Ectodermal cell (in vitro differentiated cells): ENCODE results near the gene PPP1R3A.

Experiments used
- H3K27ac ChIP-seq: 2 replicates; pipeline ENCODE4 v1.7.0; 2013; ENCODE audit warnings: mild to moderate bottlenecking, low read depth, low read length; ENCODE audit not compliant: insufficient read depth, poor library complexity, severe bottlenecking
- H3K27me3 ChIP-seq: 2 replicates; pipeline ENCODE4 v1.7.0; 2013; ENCODE audit warnings: mild to moderate bottlenecking, low read length; ENCODE audit not compliant: insufficient read depth, control insufficient read depth, poor library complexity, severe bottlenecking
- H3K36me3 ChIP-seq: one replicate; pipeline ENCODE4 v1.7.0; 2013; ENCODE audit warnings: low read length; ENCODE audit not compliant: control insufficient read depth, insufficient read depth
- H3K4me1 ChIP-seq: one replicate; pipeline ENCODE4 v1.7.0; 2013; ENCODE audit warnings: low read length; ENCODE audit not compliant: control insufficient read depth, insufficient read depth
- H3K4me3 ChIP-seq: 2 replicates; pipeline ENCODE4 v1.7.0; 2013; ENCODE audit warnings: low read depth, low read length, control low read depth; ENCODE audit not compliant: insufficient read depth
- H3K9me3 ChIP-seq: 2 replicates; pipeline ENCODE4 v1.7.0; 2013; ENCODE audit warnings: mild to moderate bottlenecking, low read length, moderate library complexity; ENCODE audit not compliant: control insufficient read depth
- WGBS, 2 experiments: methylation state at CpG; one replicate each; pipeline ENCODE4 v1.1.7; 2013; ENCODE audit warnings: missing lambda C conversion rate in 2 of 2; 5-methylcytosine and 5-hydroxymethylcytosine counted together

Gene PPP1R3A

DNA sequence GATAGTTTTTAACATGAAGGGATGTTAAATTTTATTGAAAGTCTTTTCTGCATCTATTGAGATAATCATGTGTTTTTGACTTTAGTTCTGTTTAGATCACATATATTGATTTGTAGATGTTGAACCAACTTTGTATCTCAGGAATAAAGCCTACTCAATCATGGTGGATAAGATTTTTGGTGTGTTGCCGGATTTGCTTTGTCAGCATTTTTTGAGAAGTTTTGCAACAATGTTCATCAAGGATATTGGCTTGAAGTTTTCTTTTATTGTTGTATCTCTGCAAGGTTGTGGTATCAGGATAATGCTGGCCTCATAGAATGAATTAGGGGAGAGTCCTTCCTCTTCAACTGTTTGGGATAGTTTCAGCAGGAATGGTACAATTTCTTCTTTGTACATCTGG is 9.3 kb upstream of the PPP1R3A start:
- H3K27me3 ChIP-seq: no peaks in the 10 kb centered on the region
- 94 to 96% methylated on average over 1 of the region's 1 CpG for WGBS, 2 experiments
- no peak overlapping the region for H3K27ac ChIP-seq
- H3K4me3 ChIP-seq: no peak overlapping the region
- H3K9me3 ChIP-seq: no peaks in the 10 kb centered on the region
- no peaks in the 10 kb centered on the region for H3K36me3 ChIP-seq
- no peaks in the 10 kb centered on the region for H3K4me1 ChIP-seq

- Histone ChIP-seq H3K9me3 (no peaks in the 10 kb centered on the region), H3K4me1 (no peaks in the 10 kb centered on the region), H3K36me3 (no peaks in the 10 kb centered on the region), H3K4me3 (no peak overlapping the region), H3K27me3 (no peaks in the 10 kb centered on the region), H3K27ac (no peak overlapping the region)
- 94 to 95% methylated on average over 4 of the region's 4 CpGs for WGBS, 2 experiments
Observed at GRCh38 chr7:113922049-113922448, 3.2 kb upstream of the PPP1R3A start.

DNA sequence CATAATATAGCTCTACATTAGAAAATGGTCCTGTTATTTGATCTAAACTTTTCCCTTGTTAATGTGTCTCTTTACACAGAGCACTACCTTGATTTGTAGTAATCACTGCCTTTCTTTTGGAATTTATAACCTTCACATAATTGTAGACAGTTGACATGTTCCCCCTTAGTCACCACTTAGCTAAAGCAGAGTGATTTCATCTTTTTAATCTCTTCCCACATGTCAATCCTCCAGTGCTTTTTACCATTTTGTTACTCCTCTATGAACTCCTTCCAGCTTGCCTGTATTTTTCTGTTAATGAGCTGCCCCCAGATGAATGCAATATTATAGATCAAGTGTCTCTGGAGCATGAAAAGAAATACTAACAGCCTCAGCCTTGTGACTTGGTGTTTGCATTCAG is 2.6 kb upstream of the PPP1R3A start:
- Histone ChIP-seq H3K9me3 (no peaks in the 10 kb centered on the region), H3K4me3 (no peak overlapping the region), H3K27me3 (no peaks in the 10 kb centered on the region), H3K27ac (no peak overlapping the region), H3K36me3 (no peaks in the 10 kb centered on the region), H3K4me1 (no peaks in the 10 kb centered on the region)

DNA sequence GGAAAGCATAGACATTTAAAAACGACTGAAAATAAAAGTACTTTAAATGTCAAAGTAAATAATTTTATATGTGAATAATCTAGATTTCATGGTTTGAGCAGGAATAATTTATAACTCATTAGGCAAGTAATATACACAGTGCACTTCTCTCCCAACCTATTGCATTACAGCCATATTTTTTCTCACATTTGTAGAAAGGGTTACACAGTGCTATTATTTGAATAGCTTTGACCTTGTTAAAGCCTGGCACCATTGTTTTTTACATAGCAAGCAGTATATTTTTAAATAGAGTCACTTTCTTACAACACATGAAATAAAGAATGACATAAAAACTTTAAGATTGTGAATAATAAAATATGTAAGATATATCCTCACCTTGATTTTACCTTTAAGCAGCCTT is 969 bp downstream of the PPP1R3A start:
- no peaks in the 10 kb centered on the region for H3K9me3 ChIP-seq
- 60% methylated on average over 1 of the region's 1 CpG; no CpG with 5 or more reads in 1 of the 2 experiments for WGBS, 2 experiments
- H3K27ac ChIP-seq: no peak overlapping the region

GRCh38 chr7:113915956-113916355 is 2.9 kb downstream of the PPP1R3A start:
- no peaks in the 10 kb centered on the region for H3K36me3 ChIP-seq
- H3K9me3 ChIP-seq: no peaks in the 10 kb centered on the region
- H3K4me1 ChIP-seq: no peaks in the 10 kb centered on the region
- no peak overlapping the region for H3K27ac ChIP-seq
- H3K27me3 ChIP-seq: no peaks in the 10 kb centered on the region
- no peak overlapping the region for H3K4me3 ChIP-seq
- whole genome bisulfite sequencing, 2 experiments: 83 to 96% methylated on average over 1 to 2 of the region's 2 CpGs

More for the DNA sequence above, 969 bp downstream of the PPP1R3A start:
- H3K36me3 ChIP-seq: no peaks in the 10 kb centered on the region
- H3K4me3 ChIP-seq: no peak overlapping the region
- H3K27me3 ChIP-seq: no peaks in the 10 kb centered on the region
- no peaks in the 10 kb centered on the region for H3K4me1 ChIP-seq

GRCh38 chr7:113912876-113913275 is 5.9 kb downstream of the PPP1R3A start:
- Histone ChIP-seq H3K4me3 (no peak overlapping the region), H3K36me3 (no peaks in the 10 kb centered on the region), H3K4me1 (no peaks in the 10 kb centered on the region), H3K27me3 (no peaks in the 10 kb centered on the region), H3K27ac (no peak overlapping the region), H3K9me3 (no peaks in the 10 kb centered on the region)
- WGBS, 2 experiments: 87 to 92% methylated on average over 6 of the region's 6 CpGs

DNA sequence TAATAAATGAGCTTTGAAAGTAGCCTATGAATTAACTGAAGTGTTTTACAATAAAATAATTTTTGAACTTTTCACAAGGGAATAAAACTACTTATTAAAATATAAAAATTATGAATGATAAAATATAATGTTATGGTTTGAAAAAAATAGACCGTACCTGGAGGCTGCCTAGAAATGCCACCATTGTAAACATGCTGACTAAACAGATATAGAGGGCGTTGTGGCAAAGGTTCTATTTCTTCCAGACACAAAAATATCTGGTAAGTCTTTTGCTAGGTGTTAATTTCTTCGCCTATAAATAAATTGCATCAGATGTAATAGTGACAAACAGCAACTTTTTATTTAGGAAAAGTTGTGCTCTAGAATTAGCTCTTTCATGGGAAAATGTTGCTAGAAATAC is 11.2 kb downstream of the PPP1R3A start:
- Histone ChIP-seq H3K4me3 (no peak overlapping the region), H3K9me3 (no peaks in the 10 kb centered on the region), H3K27me3 (no peaks in the 10 kb centered on the region), H3K36me3 (no peaks in the 10 kb centered on the region), H3K4me1 (no peaks in the 10 kb centered on the region), H3K27ac (no peak overlapping the region)
- 88 to 90% methylated on average over 2 to 3 of the region's 3 CpGs for WGBS, 2 experiments

DNA sequence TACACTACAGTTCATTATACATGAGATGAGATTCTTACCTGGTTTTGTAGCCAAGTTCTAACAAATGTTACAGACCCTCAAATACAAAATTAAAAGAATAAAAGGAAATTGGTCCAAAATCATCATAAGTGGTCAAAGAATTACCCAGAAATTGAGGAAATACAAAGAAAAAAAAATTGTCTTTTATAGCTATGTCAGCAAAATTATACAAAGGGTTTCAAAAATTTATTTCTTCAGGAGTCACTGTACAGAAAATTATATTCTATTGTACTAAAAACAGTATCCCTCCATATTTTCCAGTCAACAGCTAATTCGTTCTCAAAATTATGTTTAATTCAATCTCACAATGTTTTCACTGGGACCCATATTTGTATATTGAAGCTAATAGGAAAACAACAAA is 14.3 kb downstream of the PPP1R3A start:
- H3K36me3 ChIP-seq: no peaks in the 10 kb centered on the region
- H3K27ac ChIP-seq: no peak overlapping the region
- no peaks in the 10 kb centered on the region for H3K4me1 ChIP-seq
- no CpG with 5 or more reads among the region's 1 CpG for WGBS, 2 experiments
- H3K4me3 ChIP-seq: no peak overlapping the region
- H3K27me3 ChIP-seq: no peaks in the 10 kb centered on the region
- no peaks in the 10 kb centered on the region for H3K9me3 ChIP-seq

DNA sequence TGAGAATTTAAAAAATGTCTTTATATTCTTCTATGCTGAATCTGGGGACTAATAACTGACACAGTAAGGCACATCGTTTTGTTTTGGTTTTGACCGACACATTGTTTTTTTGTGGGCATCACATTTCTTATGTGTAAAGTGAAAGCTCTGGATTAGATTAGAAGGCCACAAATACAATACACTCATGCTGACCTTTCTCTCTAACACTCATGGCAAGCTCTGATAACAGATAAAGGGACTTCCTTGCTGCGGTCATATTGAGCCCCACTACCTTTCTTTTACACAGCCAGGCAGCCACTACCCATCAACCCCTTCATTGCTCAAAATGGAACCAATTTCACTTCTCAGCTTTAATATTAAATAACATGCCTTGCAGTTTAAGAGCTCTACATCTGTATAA is 26.0 kb downstream of the PPP1R3A start:
- no peak overlapping the region for H3K4me3 ChIP-seq
- H3K9me3 ChIP-seq: no peaks in the 10 kb centered on the region
- WGBS, 2 experiments: 89 to 95% methylated on average over 3 of the region's 3 CpGs
- H3K27ac ChIP-seq: no peak overlapping the region
- H3K4me1 ChIP-seq: no peaks in the 10 kb centered on the region
- no peaks in the 10 kb centered on the region for H3K27me3 ChIP-seq
- no peaks in the 10 kb centered on the region for H3K36me3 ChIP-seq

DNA sequence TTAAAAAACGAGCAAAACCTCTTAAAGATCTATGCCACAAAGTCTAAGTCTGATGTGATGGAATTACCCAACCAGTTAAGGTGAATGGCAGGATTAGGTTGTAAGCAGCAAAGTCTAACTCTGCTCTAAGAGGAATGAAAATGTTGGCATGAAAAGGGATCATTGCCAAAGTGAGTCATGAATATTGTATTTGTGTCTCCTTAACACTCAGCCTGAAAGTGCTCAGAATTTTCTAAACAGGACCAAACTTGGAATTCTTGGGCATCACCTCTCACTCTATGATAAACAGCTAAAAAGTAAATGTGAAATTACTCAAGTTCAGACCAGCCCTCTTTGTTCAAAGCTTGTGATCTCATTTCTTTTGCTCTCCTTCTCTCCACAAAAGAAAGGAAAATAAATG is 27.0 kb downstream of the PPP1R3A start:
- H3K9me3 ChIP-seq: no peaks in the 10 kb centered on the region
- no peaks in the 10 kb centered on the region for H3K4me1 ChIP-seq
- H3K27me3 ChIP-seq: no peaks in the 10 kb centered on the region
- H3K36me3 ChIP-seq: no peaks in the 10 kb centered on the region
- 89 to 100% methylated on average over 1 of the region's 1 CpG for WGBS, 2 experiments
- H3K4me3 ChIP-seq: no peak overlapping the region
- H3K27ac ChIP-seq: no peak overlapping the region

DNA sequence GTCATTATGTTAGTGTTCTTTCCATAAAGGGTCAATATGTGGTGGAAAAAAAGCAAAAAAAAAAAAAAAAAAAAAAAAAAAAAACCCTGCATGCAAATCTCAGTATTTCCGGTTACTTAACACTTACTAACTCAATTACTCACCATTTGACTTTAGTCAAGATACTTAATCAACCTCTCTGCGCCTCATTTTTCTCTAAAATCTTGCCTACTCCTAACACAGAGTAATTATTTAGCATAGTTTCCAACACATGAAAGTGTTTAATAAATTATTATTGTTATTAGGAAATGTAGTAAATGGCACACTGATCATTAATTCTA is 27.8 kb downstream of the PPP1R3A start:
- Histone ChIP-seq H3K4me3 (no peak overlapping the region), H3K27ac (no peak overlapping the region), H3K9me3 (no peaks in the 10 kb centered on the region), H3K27me3 (no peaks in the 10 kb centered on the region), H3K4me1 (no peaks in the 10 kb centered on the region), H3K36me3 (no peaks in the 10 kb centered on the region)
- 86 to 97% methylated on average over 2 of the region's 2 CpGs for WGBS, 2 experiments
